ENCODE data around the gene SDC4. TPM values are rescaled to one million over a fixed set of nuclear protein-coding genes. Genes with fewer than 3 reads are reported as not detected.
A peak's percentile ranks its signal among the peaks of the same experiment; 100 is the strongest.

The SDC4 gene
- total RNA-seq (2014; rRNA removed; shearing (Covaris generic)): 35.4 and 39.9 TPM in 2 replicates
- 28.5 and 29.7 TPM in 2 replicates for polyA plus RNA-seq (2016; fragmentation: Nextera tagmentation; extraction: Ambion mirVana)
- long read RNA-seq, partial matches to known transcripts: 0 of 10 reads
- long read RNA-seq, other reads (novel, unspliced or antisense): 9 of 10 reads

- DNase-seq (ENCODE audit: low spot score) (peak; percentile 69), ATAC-seq (peak; percentile 80)
- 0 out of 2 replicates have a peak, but pooled peaks cover 5% of the 10 kb centered on the region for H3F3A ChIP-seq (replicated peaks; ENCODE audit: low read depth)
- H3K4me2 ChIP-seq: peak within 1 kb of the TSS; percentile 98
- Mint-ChIP-seq H3K27me3 (ENCODE audit: insufficient read depth, low read depth, poor library complexity) (peaks cover 13% of the 10 kb centered on the region), H3K27ac (peak within 1 kb of the TSS; percentile 23; the same call in 1 of the 2 replicates), H3K9me3 (no peaks in the 10 kb centered on the region), H3K4me1 (peaks cover 45% of the 10 kb centered on the region), H3K36me3 (ENCODE audit: low read depth) (no peaks in the 10 kb centered on the region), H3K4me3 (peak within 1 kb of the TSS; percentile 91)
- no peaks in the 10 kb centered on the region for H3K36me3 ChIP-seq (ENCODE audit: insufficient read depth)
- H3K9me2 ChIP-seq (ENCODE audit: insufficient read depth): no peaks in the 10 kb centered on the region
- H3K27ac ChIP-seq (ENCODE audit: low read depth): no peak within 1 kb of the TSS
- peaks cover 45% of the 10 kb centered on the region for H3K4me1 ChIP-seq (ENCODE audit: insufficient read depth)
- no peak for TF ChIP-seq CREB1 (CRISPR knock-in tag; IDR thresholded peaks at IDR 0.05; ENCODE audit: low read depth)
- peak; percentile 96 for TF ChIP-seq POLR2AphosphoS5 (IDR thresholded peaks at IDR 0.05; ENCODE audit: low read depth)
- peaks cover 47% of the 10 kb centered on the region for H3K79me2 ChIP-seq (replicated peaks; ENCODE audit: insufficient read depth)
- H3K27me3 ChIP-seq (ENCODE audit: insufficient read depth): peaks cover 9% of the 10 kb centered on the region; the same call in 1 of the 2 replicates
- H4K20me1 ChIP-seq (replicated peaks; ENCODE audit: insufficient read depth): no peaks in the 10 kb centered on the region
- peak within 1 kb of the TSS; percentile 92 for H3K4me3 ChIP-seq
- peak within 1 kb of the TSS; percentile 97 for H2AFZ ChIP-seq
These were observed at the start of gene SDC4 for GRCh38 chr20:45347936-45348778. Gene SDC4 (minus strand): TSS chr20:45348424. CDS start chr20:45348384, 40 bp downstream.

GRCh38 chr20:45395114-45395415 is 46.8 kb upstream of the SDC4 start:
- Histone ChIP-seq H3K36me3 (ENCODE audit: insufficient read depth) (no peaks in the 10 kb centered on the region), H3K27me3 (ENCODE audit: insufficient read depth) (no peaks in the 10 kb centered on the region), H4K20me1 (replicated peaks; ENCODE audit: insufficient read depth) (no peaks in the 10 kb centered on the region), H3K4me1 (ENCODE audit: insufficient read depth) (no peaks in the 10 kb centered on the region), H3K9me2 (ENCODE audit: insufficient read depth) (no peaks in the 10 kb centered on the region), H3K79me2 (replicated peaks; ENCODE audit: insufficient read depth) (no peaks in the 10 kb centered on the region), H2AFZ (no peak overlapping the region), H3F3A (replicated peaks; ENCODE audit: low read depth) (no peaks in the 10 kb centered on the region), H3K4me3 (no peak overlapping the region), H3K4me2 (no peak overlapping the region), H3K27ac (ENCODE audit: low read depth) (no peak overlapping the region)
- H3K4me1 Mint-ChIP-seq: no peaks in the 10 kb centered on the region
- peaks cover 9% of the 10 kb centered on the region for H3K9me3 Mint-ChIP-seq
- no peak overlapping the region for H3K4me3 Mint-ChIP-seq
- DNase-seq (ENCODE audit: low spot score): no peak
- ATAC-seq: no peak
- H3K27ac Mint-ChIP-seq: no peak overlapping the region
- peaks cover 6% of the 10 kb centered on the region for H3K36me3 Mint-ChIP-seq (ENCODE audit: low read depth)
- TF ChIP-seq CREB1 (CRISPR knock-in tag; IDR thresholded peaks at IDR 0.05; ENCODE audit: low read depth) (no peak), ZNF331 (CRISPR knock-in tag; IDR thresholded peaks at IDR 0.05; ENCODE audit: low read depth) (no peak), POLR2AphosphoS5 (IDR thresholded peaks at IDR 0.05; ENCODE audit: low read depth) (no peak), CTCF (conservative IDR thresholded peaks at IDR 0.05; ENCODE audit: low read depth in 2 of 2) (no peak), ZNF462 (CRISPR knock-in tag; IDR thresholded peaks at IDR 0.05) (no peak)
- peaks cover 5% of the 10 kb centered on the region for H3K27me3 Mint-ChIP-seq (ENCODE audit: insufficient read depth, low read depth, poor library complexity)
